Effector memory CD4-positive, alpha-beta T cell (primary cell): ENCODE results near the gene ZNF860.

Experiments
- DNase-seq, 3 donors: peaks; one replicate each; pipeline ENCODE4 v3.0.0-alpha.2; 2020
- H3K27ac ChIP-seq: 2 replicates; pipeline ENCODE4 v1.7.0; 2013; ENCODE audit warnings: mild to moderate bottlenecking, low read length, moderate library complexity; ENCODE audit not compliant: insufficient read depth, poor library complexity, severe bottlenecking
- H3K27me3 ChIP-seq: replicated peaks from 2 replicates; pipeline ENCODE4 v1.7.0; 2013; ENCODE audit warnings: mild to moderate bottlenecking, low read length; ENCODE audit not compliant: insufficient read depth, control insufficient read depth, poor library complexity, severe bottlenecking
- H3K36me3 ChIP-seq: 2 replicates; pipeline ENCODE4 v1.7.0; 2013; ENCODE audit warnings: mild to moderate bottlenecking, low read length, moderate library complexity; ENCODE audit not compliant: control insufficient read depth, insufficient read depth
- H3K4me1 ChIP-seq: 2 replicates; pipeline ENCODE4 v1.7.0; 2013; ENCODE audit warnings: low read length, mild to moderate bottlenecking; ENCODE audit not compliant: control insufficient read depth, insufficient read depth, poor library complexity, severe bottlenecking
- H3K4me3 ChIP-seq: 2 replicates; pipeline ENCODE4 v1.7.0; 2013; ENCODE audit warnings: low read length, low read depth, mild to moderate bottlenecking; ENCODE audit not compliant: insufficient read depth, poor library complexity, severe bottlenecking
- H3K9me3 ChIP-seq: 2 replicates; pipeline ENCODE4 v1.7.0; 2013; ENCODE audit warnings: mild to moderate bottlenecking, low read length, moderate library complexity; ENCODE audit not compliant: control insufficient read depth

Gene ZNF860

DNA sequence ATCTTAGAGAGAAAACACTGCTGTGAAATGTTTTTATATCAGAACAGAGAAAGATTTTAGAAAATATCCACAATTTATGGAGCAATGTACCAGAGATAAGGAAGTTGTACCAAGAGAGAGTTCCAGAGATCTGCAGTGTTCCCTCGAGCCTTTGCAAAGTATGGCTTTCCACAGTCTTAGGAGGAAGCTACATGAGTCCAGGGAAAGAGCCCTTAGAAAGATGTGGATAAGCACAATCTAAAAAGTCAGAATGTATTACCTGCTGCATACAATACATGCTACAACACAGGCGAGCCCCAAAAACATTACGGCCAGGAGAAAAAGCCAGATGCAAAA, 56.4 kb downstream of the ZNF860 start:
- peaks cover 6% of the 10 kb centered on the region for H3K9me3 ChIP-seq
- no peak overlapping the region for H3K27ac ChIP-seq
- H3K4me3 ChIP-seq, result no peak overlapping the region
- H3K27me3 ChIP-seq, result no peaks in the 10 kb centered on the region
- DNase-seq, result no peak
- H3K4me1 ChIP-seq, result no peaks in the 10 kb centered on the region
- H3K36me3 ChIP-seq, result no peaks in the 10 kb centered on the region

GRCh38 chr3:32041316-32041715, 59.8 kb downstream of the ZNF860 start:
- no peaks in the 10 kb centered on the region for H3K27me3 ChIP-seq
- no peaks in the 10 kb centered on the region for H3K4me1 ChIP-seq
- peaks cover 6% of the 10 kb centered on the region for H3K9me3 ChIP-seq
- H3K27ac ChIP-seq, result no peak overlapping the region
- no peak overlapping the region for H3K4me3 ChIP-seq
- no peaks in the 10 kb centered on the region for H3K36me3 ChIP-seq
- DNase-seq, result no peak
